Occipital lobe (tissue), 2 donors: Measurements from ENCODE around the gene EEFSEC. TPM values are rescaled to one million over a fixed set of nuclear protein-coding genes. Genes with fewer than 3 reads are reported as not detected.

Experiments
- DNase-seq: peaks from one replicate; lab custom pipeline; 2025; lab: John Stamatoyannopoulos, UW
- total RNA-seq: library from RNA; depleted of rRNA; stranded (reverse); fragments of >200 nt; gene quantifications from one replicate; pipeline ENCODE4 v1.2.3, GENCODE V29; 2014

The EEFSEC gene
- total RNA-seq, 1 donor from 2014 or later, result 5.1 TPM

GRCh38 chr3:128215800-128216495 is 62.7 kb downstream of the EEFSEC start:
- DNase-seq, result no peak

GRCh38 chr3:128217702-128218547 is 64.6 kb downstream of the EEFSEC start:
- no peak for DNase-seq

GRCh38 chr3:128218548-128219257 is 65.4 kb downstream of the EEFSEC start:
- no peak for DNase-seq

GRCh38 chr3:128221328-128221727 is 68.0 kb downstream of the EEFSEC start:
- no peak for DNase-seq

- no peak for DNase-seq
These were observed 69.6 kb downstream of the EEFSEC start for GRCh38 chr3:128222796-128223385.

- DNase-seq, result no peak
These were observed 73.0 kb downstream of the EEFSEC start for GRCh38 chr3:128226186-128226725.

GRCh38 chr3:128226795-128227395 is 73.6 kb downstream of the EEFSEC start:
- no peak for DNase-seq

- no peak for DNase-seq
These were observed 74.2 kb downstream of the EEFSEC start for GRCh38 chr3:128227507-128227906.

- no peak for DNase-seq
These were observed 75.2 kb downstream of the EEFSEC start for GRCh38 chr3:128228366-128228910.

- no peak for DNase-seq
These were observed 76.0 kb downstream of the EEFSEC start for GRCh38 chr3:128229106-128229857.

- DNase-seq, result no peak
These were observed 78.3 kb downstream of the EEFSEC start for GRCh38 chr3:128231606-128232005.

- no peak for DNase-seq
These were observed 79.3 kb downstream of the EEFSEC start for GRCh38 chr3:128232376-128233178.

- DNase-seq, result no peak
These were observed 82.1 kb downstream of the EEFSEC start for GRCh38 chr3:128235207-128235926.

GRCh38 chr3:128236657-128237056 is 83.4 kb downstream of the EEFSEC start:
- DNase-seq, result no peak

- no peak for DNase-seq
These were observed 84.3 kb downstream of the EEFSEC start for GRCh38 chr3:128237348-128238183.

- DNase-seq, result no peak
These were observed 84.9 kb downstream of the EEFSEC start for GRCh38 chr3:128238184-128238489.

GRCh38 chr3:128239304-128239703 is 86.0 kb downstream of the EEFSEC start:
- DNase-seq, result no peak

- DNase-seq, result no peak
These were observed 87.0 kb downstream of the EEFSEC start for GRCh38 chr3:128240232-128240631.
